HCEC 1CT (cell line): ENCODE results near the gene BEND5.

Experiments used
- DNase-seq: peaks from one replicate; pipeline ENCODE4 v3.0.0-alpha.2; 2017

BEND5 gene

DNA sequence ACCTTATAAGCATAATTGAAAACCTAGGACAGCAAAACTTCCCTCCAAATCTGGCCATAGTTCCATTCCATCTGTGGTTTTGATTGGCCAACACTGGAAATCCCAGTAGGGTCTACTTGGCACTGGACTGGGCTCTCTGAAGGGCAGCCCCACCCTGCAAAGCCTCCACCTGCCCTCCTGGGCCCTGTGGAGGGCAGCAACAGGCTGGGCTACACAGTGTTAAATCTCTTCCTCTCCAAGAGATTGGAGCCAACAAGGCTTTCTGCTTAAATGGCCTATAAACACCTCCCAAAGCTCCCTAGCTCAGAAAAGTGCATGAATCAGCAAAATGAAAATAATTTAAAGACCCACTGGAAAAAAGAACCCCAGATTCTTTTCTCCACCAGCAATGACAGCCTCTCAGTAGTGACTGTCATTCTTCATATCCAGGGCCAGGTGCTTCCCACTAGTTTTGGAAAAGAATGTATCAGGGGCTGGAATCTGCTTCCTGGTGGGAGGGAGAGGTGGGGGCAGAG lies 58.5 kb downstream of the BEND5 start:
- no peak for DNase-seq

GRCh38 chr1:48717082-48717481 lies 59.6 kb downstream of the BEND5 start:
- DNase-seq, result no peak

GRCh38 chr1:48715921-48716320 lies 60.8 kb downstream of the BEND5 start:
- no peak for DNase-seq

DNA sequence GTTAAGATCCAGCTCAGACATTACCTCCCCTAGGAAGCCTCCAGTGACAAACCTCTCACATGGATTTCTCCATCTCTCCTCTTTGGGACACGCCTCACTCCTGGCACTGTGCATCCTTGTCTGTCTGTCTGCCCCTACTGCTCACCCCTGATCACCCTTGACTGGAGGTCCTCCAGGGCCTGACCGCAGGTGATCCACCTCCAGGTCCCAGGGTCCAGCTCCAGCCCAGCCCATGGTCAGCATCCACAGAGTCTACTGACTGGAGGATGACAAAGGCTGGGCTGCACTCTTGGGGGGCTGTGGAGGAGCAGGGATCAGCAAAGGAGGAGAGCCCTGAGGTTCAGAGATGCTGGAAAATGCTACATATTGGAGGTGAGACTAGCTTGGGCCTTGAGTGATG lies 65.8 kb downstream of the BEND5 start:
- DNase-seq, result no peak

- DNase-seq, result no peak
Observed at GRCh38 chr1:48710318-48710717, 66.4 kb downstream of the BEND5 start.

DNA sequence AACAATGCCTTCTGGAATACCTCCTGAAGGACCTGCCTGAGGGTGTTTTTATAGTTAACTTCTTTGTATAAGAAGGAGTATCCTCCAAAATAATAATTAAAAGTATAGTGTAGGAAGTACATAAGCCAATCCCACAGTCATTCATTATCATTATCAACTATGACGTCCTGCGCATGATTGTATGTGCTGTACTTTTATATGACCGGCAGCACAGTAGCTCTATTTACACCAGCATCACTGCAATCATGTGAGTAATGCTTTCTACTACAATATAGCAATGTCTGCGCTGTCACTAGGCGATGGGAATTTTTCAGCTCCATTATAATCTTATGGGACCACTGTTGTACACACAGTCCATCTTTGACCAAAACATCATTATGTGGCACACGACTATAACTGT lies 72.0 kb downstream of the BEND5 start:
- no peak for DNase-seq

- DNase-seq, result no peak
Observed at GRCh38 chr1:48701445-48701844, 75.2 kb downstream of the BEND5 start.

GRCh38 chr1:48697066-48697707 lies 79.5 kb downstream of the BEND5 start:
- no peak for DNase-seq

- no peak for DNase-seq
Observed at GRCh38 chr1:48695161-48695560, 81.5 kb downstream of the BEND5 start.

- no peak for DNase-seq
Observed at GRCh38 chr1:48693674-48694320, 82.9 kb downstream of the BEND5 start.

DNA sequence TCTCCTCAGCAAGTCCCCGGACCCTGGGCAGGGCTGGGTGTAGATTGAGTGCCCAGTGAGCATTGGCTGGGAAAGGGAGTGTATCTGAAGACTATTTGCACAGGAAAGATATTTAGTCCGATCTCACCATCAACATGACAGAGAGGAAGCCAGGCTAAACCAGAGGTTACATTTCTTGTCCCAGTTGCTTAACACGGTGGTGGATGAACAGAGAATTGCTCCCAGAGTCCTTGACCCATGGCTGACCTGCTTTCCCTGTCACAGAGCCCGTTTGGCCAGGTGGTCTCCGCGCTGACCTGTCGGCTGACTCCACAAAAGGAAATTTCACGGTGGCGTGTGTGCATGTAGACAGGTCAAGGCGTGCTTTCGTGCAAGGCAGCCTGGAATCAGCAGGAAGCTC lies 83.5 kb downstream of the BEND5 start:
- no peak for DNase-seq

DNA sequence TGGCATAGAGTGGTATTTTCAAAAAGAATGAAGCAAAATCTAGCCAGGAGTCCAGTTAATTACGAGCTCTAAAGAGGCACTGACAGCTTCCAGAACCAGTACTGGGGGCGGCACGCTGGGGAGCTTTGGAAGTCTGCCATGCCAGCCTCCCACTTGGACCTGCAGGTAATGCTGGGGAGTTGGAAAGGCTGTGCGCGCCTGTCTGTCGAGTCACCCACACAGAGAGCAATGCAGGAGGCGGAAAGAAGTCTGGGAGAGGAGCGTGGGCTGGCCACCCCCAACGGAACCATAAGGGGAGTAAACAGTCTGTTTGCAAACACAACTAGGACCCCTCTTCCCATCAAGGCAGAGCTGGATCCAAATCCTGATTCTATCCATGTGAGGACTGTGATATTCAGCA lies 84.5 kb downstream of the BEND5 start:
- DNase-seq, result no peak

GRCh38 chr1:48691429-48692001 lies 85.2 kb downstream of the BEND5 start:
- no peak for DNase-seq

GRCh38 chr1:48688102-48688760 lies 88.5 kb downstream of the BEND5 start:
- DNase-seq, result no peak

GRCh38 chr1:48687282-48688045 lies 89.2 kb downstream of the BEND5 start:
- no peak for DNase-seq

DNA sequence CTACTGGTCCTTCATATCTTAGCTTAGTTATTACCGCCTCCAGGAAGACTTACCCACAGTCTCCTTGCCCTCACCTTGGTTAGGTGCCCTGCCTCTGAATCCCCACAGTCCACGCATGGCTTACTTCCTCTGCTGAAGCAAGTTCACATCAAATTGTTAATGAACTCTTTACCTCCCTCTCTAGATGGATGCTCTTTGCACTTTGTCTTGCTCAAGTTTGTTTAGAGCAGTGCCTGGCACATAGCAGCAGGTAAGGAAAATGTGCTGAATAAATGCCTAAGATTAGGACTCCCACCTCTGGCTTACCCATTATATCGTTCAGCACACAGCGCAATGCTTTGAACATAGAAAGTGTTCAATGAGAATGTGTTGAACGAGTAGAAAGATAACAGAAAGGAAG lies 90.5 kb downstream of the BEND5 start:
- DNase-seq, result no peak

DNA sequence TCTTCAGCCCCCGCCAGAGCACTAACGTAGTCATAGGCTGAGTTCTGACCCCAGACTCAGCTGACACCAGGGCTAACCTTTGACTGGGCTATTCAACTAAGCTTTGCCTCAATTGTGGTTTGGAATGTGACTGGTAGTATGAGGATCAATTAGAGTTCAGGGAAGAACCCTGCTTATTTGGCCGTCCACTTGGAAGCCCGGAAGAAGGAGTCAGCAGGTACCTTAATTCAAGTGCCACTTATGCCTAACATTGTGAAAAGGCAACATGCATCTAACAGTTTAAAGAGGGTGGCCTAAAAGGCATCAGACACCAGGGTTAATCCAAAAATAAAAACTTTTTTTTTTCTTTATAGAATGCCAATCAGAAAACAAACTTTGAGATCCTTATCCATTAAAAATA lies 92.3 kb downstream of the BEND5 start:
- DNase-seq, result no peak

- DNase-seq, result no peak
Observed at GRCh38 chr1:48683839-48684238, 92.9 kb downstream of the BEND5 start.

DNA sequence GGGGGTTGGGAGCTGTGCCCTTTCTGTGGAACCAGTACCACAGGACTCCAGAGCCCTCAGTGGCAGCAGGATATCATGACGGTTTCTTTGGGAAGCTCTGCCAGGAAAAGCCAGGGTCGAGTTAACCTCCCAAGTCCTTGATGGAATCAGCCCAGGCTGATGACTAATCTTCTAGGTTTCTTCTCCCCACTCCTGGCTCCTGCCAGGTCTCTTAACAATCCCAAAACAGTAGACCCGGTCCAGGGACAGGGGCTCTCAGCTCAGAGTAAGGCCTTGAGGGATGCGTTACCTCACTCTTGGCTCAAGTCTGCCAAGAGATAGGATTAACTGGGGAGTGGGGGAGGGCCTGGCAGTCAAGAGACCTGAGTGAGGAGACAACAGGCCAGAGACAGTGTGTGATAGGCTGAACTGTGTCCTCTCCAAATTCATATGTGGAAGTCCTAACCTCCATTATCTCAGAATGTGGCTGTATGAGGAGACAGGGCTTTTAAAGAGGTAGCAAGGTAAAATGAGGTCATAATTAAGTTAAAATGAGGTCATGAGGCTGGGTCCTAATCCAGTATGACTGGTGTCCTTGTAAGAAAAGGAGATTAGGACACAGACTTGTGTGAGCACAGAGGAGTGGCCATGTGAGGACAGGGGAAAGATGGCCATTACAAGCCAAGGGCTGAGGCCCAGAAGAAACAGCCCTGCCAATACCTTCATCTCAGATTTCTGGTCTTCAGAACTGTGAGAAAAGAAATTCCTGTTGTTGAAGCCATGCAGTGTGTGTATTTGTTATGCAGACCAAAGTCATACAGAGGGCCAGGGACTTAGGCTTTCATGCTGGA lies 95.0 kb downstream of the BEND5 start:
- DNase-seq, result no peak

DNA sequence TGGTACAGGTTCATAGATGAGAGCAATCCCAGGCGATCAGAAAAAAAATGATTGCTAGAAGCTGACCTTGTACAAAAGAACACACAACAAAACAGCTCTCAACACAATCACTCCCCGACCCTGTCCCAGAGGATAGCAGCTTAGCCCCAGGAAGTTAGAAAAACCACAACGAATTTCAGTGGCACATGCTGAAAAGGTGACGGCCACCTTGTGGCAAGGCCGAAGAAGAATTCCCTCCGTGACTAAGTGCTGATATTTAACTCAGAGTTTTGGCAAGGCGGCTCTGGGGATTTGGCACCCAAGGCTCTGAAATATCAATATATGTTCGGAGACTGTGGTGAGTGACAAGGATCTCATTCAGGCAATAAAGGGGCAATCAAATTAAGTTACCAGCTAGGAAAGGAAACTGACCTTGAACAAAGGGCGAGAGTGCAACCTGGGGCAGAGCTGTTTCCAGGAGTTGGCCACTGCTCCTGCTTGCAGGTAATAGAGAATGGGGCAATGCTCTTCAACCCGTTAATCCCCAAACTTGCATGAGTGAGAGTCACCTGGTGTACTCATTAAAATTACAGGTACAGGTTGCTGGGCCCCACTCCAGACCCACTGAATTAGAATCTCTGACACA lies 96.2 kb downstream of the BEND5 start:
- no peak for DNase-seq

DNA sequence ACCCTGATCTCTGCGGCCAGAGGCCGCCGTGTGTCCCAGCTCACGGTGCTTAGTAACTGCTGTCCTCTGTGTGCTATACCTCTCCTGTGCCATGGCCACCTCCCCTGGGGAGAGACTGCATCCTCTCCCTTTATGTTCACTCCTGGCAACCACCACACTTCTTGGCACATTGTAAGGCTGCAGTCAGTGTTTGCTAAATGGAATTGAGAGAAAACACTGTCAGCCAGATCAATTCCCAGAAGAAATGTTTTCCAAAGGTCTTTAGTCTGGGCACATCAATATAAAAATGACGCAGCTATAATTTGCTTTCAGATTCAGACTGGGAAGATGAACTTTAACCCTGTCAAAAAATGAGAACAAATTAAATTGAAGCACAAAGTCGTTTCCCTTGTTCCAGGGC lies 96.8 kb downstream of the BEND5 start:
- no peak for DNase-seq
